ENCODE measurements around the gene ANO7.

GRCh38 chr2:241207641-241208040, 19.2 kb downstream of the ANO7 start:
- TF ChIP-seq EZH2 (IDR thresholded peaks at IDR 0.05; ENCODE audit: insufficient read depth, poor library complexity, severe bottlenecking) (no peak), EZH2phosphoT487 (IDR thresholded peaks at IDR 0.05; ENCODE audit: insufficient read depth, low read depth) (no peak)

Measured in GM23248 (cell line).